NCI-H69 (cell line): ENCODE data around the gene PIGX.
"Not testable (repeated sequence)": the region's sequence is repeated elsewhere in the genome, so short reads cannot be mapped to it uniquely, and the experiment has no call there.

ENCODE experiments used
- DNase-seq: peaks from one replicate; lab custom pipeline; 2025; lab: John Stamatoyannopoulos, UW

Gene PIGX

DNA sequence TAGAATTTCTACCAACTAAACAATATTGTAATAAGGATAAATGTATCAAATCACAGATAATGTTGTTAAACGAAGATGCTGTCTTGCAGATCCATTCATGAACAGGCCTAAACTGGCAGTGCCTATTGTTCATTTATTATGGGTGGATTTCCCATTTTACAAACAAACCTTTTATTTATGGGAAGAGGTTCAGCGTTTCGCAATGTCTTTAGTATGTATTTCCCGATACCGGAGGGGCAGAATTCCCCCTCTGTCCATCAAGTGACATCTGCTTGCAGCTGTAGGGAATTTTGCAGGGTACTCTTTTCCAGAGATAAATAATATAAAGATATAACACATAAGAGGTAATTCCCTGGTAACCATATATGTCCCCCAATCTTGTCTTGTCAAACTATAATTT, 5.8 kb upstream of the PIGX start:
- DNase-seq, result no peak

DNA sequence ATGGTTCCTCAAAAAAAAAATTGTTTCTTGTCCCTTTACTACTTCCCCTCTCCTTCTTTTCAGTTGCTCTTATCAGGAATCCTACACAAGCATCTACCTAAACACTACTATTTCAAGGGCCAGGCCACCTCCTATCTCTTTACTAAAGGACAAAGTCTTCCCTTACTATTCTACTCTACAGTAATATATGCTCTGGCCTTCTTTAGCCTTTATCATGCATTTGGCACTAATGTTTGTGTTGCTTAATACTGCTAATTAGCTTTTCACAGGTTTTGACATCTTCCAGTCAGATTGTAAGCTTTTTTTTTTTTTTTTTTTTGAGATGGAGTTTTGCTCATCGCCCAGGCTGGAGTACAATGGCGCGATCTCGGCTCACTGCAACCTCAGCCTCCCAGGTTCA, 5.4 kb upstream of the PIGX start:
- DNase-seq, result no peak

DNA sequence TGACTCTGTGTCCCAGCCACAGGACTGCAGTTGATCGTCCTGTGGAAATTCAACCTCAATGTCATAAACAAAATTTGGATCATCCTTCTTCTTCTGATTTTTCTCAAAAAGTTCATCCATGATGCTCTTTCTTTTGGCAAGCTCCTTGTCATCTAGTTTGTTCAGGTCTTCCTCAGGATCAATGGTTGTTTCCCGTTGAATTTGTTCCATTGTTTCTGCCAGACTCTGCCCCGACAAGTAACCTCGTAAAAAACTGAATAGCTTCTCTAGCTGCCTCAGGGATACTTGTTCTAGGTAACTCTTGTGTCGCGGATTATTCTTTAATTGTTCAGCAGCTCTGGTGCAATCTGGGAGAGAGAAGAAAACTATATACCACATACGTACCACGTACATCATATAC, 4.6 kb upstream of the PIGX start:
- no peak for DNase-seq

DNA sequence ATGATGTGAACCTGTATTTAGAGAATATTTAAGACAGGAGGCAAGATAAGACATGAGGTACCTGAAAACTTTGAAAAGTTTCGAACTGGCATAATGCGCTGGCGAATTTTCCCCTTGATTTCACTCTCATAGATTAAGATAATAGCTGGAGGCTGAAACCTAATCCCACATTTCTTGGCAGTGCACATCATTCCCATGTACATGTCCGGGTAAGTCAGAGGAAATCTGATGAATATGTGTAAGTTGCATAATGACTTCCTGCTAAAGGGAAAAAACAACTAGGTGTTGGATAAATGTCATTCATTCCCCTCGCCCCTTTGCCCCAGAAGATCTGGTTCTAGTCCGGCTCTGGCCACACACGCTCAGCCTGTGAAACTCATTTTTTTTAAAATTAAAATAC, 3.7 kb upstream of the PIGX start:
- no peak for DNase-seq

DNA sequence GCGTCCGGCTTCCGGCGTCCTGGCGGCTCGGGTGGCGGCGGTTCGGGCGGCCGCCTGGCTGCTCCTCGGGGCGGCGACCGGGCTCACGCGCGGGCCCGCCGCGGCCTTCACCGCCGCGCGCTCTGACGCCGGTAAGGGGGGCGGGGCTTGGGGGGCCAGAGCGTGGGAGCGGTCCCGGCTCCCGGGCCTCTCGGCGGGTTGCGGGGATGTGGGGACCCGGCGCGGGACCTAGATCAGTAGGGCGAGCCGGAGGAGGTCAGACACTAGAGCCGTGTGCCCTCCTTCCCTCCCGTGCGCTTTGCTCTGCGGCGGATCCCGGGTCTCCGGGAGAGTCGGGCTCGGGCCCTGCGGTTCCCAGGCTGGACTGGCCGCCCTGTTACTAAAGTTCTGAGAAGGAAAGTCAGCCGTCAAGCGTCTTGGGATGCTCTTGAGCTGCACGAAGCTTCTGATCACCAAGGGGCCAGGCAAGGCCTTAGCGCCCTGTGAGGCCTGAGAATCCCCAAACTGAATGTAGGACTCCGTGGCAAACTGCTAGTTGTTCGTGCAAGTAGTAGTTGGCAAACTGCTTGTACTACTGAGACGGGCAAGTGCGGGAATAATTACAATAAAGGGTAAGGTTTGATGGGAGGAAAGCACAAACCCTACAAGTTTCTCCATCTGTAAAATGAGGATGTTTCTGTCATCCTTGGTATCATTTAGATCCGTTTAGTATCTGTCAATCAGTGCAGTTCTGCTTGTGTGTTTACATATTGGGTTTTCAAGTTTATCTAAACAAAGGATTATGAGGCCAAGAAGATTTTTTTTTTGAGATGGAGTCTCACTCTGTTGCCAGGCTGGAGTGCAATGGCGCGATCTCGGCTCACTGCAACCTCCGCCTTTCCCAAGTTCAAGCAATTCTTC, 587 bp downstream of the PIGX start:
- peak; percentile 74 for DNase-seq

DNA sequence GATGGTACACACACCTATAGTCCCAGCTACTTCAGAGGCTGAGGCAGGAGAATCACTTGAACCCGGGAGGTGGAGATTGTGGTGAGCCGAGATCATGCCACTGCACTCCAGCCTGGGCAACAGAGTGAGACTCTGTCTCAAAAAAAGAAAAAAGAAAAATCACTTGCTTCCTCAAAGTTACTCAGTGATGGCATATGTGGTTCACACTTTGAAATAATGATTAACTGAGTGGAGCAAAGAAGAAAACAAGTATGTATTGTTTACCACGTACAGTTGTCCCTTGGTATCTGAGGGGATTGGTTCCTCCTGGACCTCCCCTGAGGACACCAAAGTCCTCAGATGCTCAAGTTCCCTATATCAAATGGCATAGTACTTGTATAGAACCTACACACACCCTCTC, 5.0 kb downstream of the PIGX start:
- not testable (repeated sequence) for DNase-seq

DNA sequence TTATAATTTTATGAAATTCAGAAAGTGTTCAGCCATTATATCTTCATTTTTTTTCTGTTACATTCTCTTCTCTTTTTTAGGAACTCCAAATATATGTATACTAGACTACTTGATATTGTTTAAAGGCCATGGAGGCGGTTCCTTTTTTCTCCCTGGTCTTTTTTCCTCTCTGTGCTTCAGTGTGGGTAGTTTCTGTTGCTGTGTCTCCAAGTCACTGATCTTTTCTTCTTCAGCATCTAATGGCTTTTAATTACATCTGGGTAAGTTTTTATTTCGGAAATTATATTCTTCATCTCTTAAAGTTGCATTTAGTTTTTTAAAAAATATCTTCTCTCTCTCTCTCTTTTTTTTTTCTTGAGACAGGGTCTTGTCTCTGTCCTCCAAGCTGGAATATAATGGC, 8.9 kb downstream of the PIGX start:
- no peak for DNase-seq

DNA sequence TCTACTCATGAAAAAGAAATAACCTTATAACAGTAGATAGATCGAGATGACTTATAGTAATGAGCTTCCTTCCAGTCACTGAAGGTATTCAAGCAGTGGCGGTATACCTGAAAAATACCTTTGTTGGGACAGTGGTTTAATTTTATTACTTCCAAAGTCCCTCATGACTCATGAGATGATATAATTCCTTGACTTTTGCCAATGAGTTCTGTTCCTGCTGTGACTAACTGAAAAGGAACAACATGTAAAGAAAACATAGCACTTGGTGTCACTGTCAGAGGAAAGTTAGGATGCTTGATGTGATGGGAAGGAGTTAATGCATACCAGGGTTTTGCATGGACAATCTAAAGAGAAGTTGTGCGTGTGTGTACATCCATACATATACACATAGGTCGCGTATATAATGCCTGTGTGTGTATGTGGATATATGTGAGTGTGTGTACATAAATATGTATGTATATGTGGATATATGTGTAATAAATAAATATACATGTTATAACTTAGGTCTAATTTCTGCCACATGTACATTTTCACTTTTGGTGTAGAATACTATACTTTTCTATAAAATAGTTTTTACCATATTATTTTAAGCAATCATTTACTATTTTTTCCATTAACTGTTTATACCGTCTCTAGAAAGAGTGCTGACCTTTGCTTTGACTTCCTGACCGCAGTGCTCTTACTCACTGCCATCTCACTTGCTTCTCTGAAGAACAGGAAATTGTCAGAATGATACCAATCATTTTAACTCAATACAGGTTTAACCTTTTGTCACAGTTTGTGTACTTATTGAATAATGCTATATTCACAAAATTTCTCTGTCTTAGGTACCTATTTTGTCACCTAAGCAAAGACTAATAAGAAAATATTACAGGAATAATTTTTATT, 14.9 kb downstream of the PIGX start:
- no peak for DNase-seq

DNA sequence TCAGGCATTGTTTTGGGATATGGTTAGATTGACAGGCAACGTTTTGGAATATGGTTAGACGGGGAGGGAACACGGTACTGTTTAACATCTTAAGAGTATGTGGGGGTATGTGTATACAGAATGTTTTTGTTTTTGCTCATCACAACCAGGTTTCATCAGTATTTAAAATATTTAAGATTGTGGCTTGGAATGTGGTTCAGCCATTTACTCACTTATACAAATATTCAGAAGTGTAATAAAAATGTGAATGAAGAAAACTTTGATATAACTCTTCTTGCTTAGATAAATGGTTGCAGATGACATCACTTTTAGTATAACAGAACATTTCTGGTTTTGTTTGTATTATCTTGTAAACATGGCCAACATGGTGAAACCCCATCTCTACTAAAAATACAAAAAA, 23.6 kb downstream of the PIGX start:
- DNase-seq, result no peak

DNA sequence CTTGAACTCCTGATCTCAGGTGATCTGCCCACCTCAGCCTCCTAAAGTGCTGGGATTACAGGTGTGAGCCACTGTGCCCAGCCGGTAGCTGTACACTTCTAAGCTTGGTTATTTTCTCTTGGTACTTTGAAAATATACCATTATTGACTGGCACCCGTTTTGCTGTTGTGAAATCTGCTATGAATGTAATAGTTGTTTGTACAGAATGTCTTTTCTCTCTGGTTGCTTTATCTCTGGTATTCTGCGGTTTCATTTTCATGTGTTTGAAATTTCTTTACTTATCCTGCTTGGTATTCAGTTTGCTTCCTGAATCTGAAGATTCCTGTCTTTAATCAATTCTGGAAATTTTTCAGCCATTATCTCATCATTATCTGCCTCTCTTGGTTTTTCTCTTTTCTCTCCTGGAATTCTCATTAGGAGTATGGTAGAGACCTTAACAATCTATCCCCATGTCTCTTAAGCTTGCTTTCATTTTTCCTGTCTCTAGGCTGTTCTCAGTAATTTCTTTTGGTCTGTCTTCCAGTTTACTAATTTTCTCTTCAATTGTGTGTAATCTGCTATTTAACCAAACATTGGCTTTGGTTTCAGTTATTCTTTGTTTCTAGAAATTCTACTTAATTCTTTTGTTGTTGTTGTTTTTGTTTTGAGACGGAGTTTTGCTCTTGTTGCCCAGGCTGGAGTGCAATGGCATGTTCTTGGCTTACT, 24.6 kb downstream of the PIGX start:
- DNase-seq, result no peak

DNA sequence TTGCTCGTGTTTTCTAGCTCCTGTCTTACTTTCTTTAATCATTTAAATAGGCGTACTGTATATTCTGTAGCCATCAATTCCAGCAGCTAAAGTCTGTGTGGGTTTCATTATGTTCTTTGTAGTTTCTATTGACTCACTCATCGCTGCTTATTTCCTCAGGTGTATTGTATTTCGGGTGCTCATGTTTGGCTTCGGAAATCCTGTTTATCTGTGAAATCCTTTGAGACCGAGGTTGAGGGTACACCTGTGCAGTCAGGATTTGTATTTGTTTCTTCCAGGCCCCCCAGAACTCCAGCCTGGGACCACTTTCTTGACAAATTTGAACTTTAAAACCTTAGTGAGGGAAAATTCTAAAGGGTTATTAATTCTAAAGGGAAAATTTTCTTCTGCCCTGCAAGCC, 25.5 kb downstream of the PIGX start:
- DNase-seq, result no peak

DNA sequence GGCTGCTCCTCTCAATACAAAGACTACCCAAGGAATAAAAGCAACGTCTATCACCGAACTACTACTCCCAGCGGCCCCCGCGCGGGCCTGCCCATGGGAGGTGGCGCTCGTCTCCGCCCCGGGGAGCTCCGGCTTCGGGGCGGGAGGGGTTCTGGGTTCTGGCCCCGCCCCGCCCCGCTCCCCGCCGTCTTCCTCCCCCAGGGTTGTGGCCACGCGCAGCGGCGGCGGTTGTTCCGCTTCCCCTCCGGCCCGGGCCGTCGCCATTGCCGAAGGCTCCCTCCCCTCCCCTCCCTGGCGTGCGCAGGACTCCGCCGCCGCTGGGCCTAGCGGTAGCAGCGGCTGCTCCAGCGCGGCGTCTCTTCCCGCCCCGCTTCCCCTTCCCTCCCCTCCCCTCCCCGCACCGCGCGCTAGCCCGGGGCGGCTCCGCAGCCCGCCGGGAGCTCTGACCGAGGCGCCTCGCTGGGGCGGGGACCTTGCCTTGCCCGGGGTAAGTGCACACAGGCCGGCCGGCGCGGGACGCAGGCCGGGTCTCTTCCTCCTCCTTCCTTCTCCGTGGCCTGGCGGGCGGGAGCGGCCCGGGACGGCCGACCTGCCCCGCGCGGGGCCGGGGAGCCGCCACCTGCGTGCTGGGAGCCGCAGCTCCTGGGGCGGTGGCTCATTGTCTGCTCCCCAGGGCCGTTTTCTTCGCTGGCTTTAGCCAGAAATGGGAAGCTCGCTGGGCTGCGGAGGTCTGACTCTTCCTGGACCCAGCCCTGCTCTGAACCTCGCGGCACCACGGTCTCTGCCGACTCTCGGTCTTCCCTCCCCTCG, 27.7 kb downstream of the PIGX start, which contains the start of gene PAK2:
PAK2 (plus strand) TSS at position 187 of the 810 bp plus-strand sequence. CDS start 42,790 bp downstream, outside the sequence.
- peak; percentile 96 for DNase-seq

DNA sequence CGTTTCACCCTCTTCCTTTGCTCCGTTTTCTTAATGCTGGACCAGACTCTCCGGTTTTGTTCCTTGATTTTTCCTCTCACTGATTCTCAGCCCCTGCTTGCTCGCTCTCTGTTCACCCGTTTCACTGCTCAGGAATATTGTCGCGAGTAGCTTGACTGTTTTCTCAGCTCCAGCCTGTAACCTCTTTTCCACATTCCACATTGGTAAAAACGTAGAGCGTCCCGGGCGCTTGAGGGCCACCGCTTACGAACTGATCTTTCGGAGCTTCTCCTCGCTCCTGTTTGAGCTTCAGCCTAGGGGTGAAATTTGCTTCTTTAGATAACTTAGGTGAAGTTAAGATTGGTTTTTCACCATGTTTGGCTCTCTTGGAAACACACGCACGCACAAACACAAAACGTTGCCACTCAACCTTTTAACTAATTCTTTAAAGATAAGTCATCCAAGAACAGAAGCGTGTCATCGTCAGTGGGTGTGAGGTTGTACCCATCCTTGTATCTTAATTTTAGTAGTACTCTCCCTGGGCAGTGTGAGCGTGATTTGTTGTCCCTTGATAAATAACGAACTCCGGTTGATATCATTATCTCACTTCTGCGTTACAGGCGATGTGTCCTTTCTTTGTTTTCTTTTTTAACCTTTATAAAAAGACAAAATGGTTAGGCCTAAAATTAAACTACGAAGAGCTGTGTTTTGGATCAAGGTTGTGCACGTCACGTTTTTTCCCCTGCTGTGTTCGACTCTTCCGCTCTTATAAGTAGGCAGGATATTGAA, 28.5 kb downstream of the PIGX start:
- DNase-seq, result peak; percentile 78

DNA sequence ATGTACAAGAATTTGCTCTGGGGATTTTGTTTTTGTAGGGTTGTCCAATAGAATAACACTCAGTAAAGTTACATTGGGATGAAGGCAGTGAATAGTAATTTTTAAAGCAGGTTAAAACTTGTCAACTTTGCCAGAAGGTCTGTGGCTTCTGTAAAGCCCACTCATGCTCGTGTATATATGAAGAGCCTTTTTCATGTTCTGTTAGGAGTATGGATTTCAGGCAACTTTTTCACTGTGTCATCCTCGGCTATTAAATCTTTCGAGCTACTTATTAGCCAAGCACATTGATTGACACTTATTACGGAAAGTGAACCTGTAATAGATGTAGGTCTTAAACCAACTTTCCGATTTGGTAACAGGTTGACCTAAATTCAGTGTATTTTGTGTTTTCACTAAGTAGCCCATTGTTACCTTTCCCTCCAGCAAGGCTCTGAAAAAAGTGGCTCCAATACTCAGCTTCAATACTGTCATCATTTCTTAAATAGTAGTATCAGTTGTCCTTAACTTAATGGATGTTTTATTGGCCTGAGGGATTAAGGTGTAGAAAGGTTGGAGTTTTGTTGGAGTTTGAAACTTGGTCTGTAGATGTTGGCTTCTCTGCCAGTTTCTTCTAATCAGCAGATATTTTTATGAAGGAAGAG, 29.2 kb downstream of the PIGX start:
- DNase-seq, result no peak

DNA sequence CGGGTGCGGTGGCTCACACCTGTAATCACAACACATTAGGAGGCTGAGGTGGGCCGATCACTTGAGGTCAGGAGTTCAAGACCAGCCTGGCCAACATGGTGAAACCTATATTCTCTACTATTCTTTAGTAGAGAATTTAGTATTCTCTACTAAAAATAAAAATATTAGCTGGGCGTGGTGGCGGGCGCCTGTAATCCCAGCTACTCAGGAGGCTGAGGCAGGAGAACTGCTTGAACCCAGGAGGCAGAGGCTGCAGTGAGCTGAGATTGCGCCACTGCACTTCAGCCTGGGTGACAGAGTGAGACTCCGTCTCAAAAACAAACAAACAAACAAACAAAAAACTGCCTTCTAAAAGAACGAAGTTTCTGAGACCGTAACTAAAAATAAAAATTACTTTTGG, 31.4 kb downstream of the PIGX start:
- not testable (repeated sequence) for DNase-seq

DNA sequence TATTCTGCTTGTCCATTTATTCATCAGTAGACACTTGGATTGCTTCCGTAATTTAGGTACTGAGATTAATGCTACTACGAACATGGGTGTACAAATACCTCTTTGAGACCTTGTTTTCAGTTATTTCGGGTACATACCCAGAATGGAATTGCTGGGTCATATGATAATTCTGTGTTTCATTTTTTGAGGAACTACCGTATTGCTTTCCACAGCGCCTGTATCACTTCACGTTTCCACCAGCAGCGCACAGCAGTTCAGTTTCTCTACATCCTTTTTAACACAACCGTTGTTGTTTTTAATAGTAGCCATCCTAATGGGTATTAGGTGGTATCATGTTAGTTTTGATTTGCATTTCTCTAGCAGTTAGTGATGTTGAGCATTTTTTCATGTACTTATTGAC, 36.9 kb downstream of the PIGX start:
- no peak for DNase-seq

DNA sequence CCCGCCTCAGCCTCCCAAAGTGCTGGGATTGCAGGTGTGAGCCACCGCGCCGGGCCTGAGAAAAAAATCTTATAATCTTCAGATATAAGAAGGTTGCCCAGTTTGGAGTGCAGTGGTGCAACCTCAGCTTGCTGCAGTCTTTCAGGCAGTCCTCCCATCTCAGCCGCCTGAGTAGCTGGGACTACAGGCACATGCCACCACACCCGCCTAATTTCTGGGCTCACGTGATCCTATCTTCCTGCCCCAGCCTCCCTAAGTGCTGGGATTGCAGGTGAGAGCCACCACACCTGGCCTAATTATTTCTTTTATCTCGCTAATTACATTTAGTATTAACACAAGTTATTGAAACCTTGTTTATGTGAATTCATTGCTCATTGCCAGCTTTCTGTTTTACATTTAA, 41.0 kb downstream of the PIGX start:
- DNase-seq, result no peak

DNA sequence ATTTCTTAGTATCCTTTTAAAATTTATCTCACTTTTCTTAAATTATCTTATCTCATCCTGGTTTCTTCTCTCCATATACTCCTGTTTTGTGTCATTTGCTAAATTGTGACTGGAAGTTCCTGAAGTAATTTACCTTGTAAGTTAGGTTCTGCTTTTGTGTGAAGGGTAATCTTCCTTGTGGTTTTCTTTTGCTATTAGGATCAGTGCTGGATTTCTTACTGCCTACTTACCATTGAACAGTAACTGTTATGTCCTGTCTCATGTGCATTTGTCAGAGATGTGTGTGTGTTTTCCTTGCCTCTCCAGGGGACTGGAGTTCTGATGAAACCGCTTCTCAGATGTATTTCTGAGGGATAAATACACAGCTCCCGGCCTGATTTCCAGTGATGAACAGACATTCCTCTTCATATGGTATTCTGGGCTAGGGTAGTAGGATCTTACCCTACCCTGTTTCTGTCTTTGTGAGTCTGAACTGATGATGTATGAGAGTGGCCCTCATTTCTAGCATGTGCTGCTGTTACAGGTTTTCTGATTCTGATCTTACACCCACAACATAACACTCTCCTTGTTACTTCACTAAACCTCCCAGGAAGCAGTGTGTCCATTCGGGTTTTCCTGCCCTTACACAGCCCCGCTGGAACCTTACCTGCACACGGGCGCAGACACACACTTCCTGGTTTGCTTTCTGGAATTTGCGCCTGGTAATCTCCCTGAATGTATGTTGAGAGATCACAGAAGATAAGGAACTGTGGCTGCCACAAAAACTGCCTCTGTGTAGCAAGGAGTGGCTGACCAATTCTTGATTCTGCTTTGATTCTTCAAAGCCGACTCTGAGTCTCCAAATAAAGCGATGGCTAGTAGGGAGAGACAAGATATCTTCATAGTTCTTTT, 42.2 kb downstream of the PIGX start:
- no peak for DNase-seq

DNA sequence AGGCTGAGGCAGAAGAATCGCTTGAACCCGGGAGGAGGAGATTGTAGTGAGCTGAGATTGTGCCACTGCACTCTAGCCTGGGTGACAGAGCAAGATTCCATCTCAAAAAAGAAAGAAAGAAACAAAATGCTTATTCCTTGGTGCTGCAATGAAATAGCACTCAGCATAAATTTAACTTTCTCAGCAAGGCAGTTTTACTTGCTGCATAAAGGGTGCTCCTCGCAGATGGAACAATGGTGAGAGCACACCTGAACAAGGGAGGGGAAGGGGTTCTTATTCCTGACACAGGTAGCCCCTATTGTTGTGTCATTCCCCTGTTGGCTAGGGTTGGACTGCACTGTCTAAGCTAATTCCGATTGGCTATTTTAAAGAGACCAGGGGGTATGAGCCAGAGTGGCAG, 44.6 kb downstream of the PIGX start:
- DNase-seq, result no peak
